Thyroid gland (tissue), 4 donors: ENCODE measurements around the gene PYGM.

ENCODE experiments used
- CTCF ChIP-seq, 6 experiments: fragments of 200-600 bp in 3 of 6; fragments of 450-650 bp in 3 of 6; sonication (generic) in 3 of 6; IDR thresholded peaks; one replicate each; pipeline ENCODE4 v1.5.1; 2016 to 2019; ENCODE audit warnings: antibody characterized with exemption in 6 of 6, mild to moderate bottlenecking in 2 of 6, inconsistent platforms in 1 of 6, moderate library complexity in 1 of 6
- POLR2A ChIP-seq, 2 donors: fragments of 450-650 bp; IDR thresholded peaks; one replicate each; pipeline ENCODE4 v1.6.1; 2017; ENCODE audit warnings: antibody characterized with exemption in 2 of 2, mild to moderate bottlenecking in 2 of 2, moderate library complexity in 1 of 2

DNA sequence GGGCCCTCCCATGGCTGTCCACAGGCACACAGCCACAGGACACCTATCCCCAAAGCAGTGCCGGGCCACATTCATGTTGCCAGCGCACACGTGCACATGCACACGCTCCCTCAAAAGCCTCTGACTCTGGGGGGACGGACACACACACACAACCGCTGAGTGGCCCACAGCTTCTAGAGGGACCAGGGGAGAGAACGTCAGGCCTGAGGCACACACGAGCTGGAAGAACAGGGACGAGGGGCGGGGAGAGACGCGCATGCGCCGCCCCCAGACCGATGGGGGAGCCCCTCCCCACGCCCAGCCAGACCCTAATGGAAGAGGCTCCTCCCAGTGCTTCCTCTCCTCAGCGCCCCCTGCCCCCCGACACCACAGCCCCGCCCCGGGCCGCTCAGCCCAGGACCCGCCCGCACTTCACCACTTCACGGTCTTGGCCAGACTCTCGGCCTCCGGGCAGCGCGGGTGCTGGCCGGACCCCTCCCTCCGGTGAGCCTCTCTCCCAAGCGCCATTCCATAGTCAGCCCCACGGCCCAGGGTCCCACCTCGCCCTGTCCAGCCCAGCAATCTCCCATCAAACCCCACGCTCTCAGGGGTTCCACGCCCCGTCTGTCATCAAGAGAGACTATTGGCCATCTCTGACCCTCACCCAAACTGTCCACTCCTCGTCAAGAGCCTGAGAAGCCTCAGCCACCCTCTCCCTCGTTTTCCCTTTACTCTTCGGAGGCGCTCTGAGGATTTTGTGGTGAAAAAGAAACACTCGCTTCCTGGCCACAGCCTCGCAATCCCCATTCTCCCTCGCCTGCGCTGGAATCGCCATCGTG is 48.4 kb downstream of the PYGM start:
- TF ChIP-seq CTCF (IDR thresholded peaks at IDR 0.05) (no peak), POLR2A (IDR thresholded peaks at IDR 0.05) (no peak)
